Measurements from ENCODE around the gene VWC2L. TPM values are rescaled to one million over a fixed set of nuclear protein-coding genes. Genes with fewer than 3 reads are reported as not detected.

Gene VWC2L
- total RNA-seq, 1 donor: not detected

- no peaks in the 10 kb centered on the region for H4K20me1 ChIP-seq (ENCODE audit: insufficient read depth, low read length)
- no peak overlapping the region for H3K27ac ChIP-seq (ENCODE audit: low read depth, low read length)
- no peaks in the 10 kb centered on the region for H3K27me3 ChIP-seq (ENCODE audit: insufficient read depth, low read length)
- H3K4me2 ChIP-seq (ENCODE audit: insufficient read depth, low read length): no peak overlapping the region
- no peak overlapping the region for H2AFZ ChIP-seq (ENCODE audit: low read length)
- no peaks in the 10 kb centered on the region for H3K36me3 ChIP-seq (ENCODE audit: insufficient read depth, low read length)
- no peak for DNase-seq (ENCODE audit: insufficient read length, low spot score, missing footprints)
- no peak for TF ChIP-seq CTCF (IDR thresholded peaks at IDR 0.05; ENCODE audit: extremely low read depth, low read depth, low read length)
- no peaks in the 10 kb centered on the region for H3K79me2 ChIP-seq (ENCODE audit: insufficient read depth, low read length)
- no peak overlapping the region for H3K4me3 ChIP-seq (ENCODE audit: insufficient read depth, low read length)
- no peaks in the 10 kb centered on the region for H3K9me3 ChIP-seq (ENCODE audit: low read depth, low read length)
- H3K4me1 ChIP-seq (ENCODE audit: insufficient read depth, low read length): no peaks in the 10 kb centered on the region
These were observed 34.1 kb upstream of the VWC2L start for GRCh38 chr2:214376618-214377285.

GRCh38 chr2:214377286-214377624, 33.6 kb upstream of the VWC2L start:
- Histone ChIP-seq H3K27ac (ENCODE audit: low read depth, low read length) (no peak overlapping the region), H3K4me2 (ENCODE audit: insufficient read depth, low read length) (no peak overlapping the region), H3K36me3 (ENCODE audit: insufficient read depth, low read length) (no peaks in the 10 kb centered on the region), H4K20me1 (ENCODE audit: insufficient read depth, low read length) (no peaks in the 10 kb centered on the region), H3K4me3 (ENCODE audit: insufficient read depth, low read length) (no peak overlapping the region), H3K79me2 (ENCODE audit: insufficient read depth, low read length) (no peaks in the 10 kb centered on the region), H3K9me3 (ENCODE audit: low read depth, low read length) (no peaks in the 10 kb centered on the region), H3K4me1 (ENCODE audit: insufficient read depth, low read length) (no peaks in the 10 kb centered on the region), H2AFZ (ENCODE audit: low read length) (no peak overlapping the region), H3K27me3 (ENCODE audit: insufficient read depth, low read length) (no peaks in the 10 kb centered on the region)
- DNase-seq (ENCODE audit: insufficient read length, low spot score, missing footprints): no peak
- TF ChIP-seq CTCF (IDR thresholded peaks at IDR 0.05; ENCODE audit: extremely low read depth, low read depth, low read length): no peak

GRCh38 chr2:214378455-214379103, 32.3 kb upstream of the VWC2L start:
- Histone ChIP-seq H3K27ac (ENCODE audit: low read depth, low read length) (no peak overlapping the region), H3K27me3 (ENCODE audit: insufficient read depth, low read length) (no peaks in the 10 kb centered on the region), H4K20me1 (ENCODE audit: insufficient read depth, low read length) (no peaks in the 10 kb centered on the region), H3K4me2 (ENCODE audit: insufficient read depth, low read length) (no peak overlapping the region), H2AFZ (ENCODE audit: low read length) (no peak overlapping the region), H3K79me2 (ENCODE audit: insufficient read depth, low read length) (no peaks in the 10 kb centered on the region), H3K4me3 (ENCODE audit: insufficient read depth, low read length) (no peak overlapping the region), H3K4me1 (ENCODE audit: insufficient read depth, low read length) (no peaks in the 10 kb centered on the region), H3K36me3 (ENCODE audit: insufficient read depth, low read length) (no peaks in the 10 kb centered on the region), H3K9me3 (ENCODE audit: low read depth, low read length) (no peaks in the 10 kb centered on the region)
- DNase-seq (ENCODE audit: insufficient read length, low spot score, missing footprints): no peak
- TF ChIP-seq CTCF (IDR thresholded peaks at IDR 0.05; ENCODE audit: extremely low read depth, low read depth, low read length): no peak

GRCh38 chr2:214379227-214379626, 31.6 kb upstream of the VWC2L start:
- Histone ChIP-seq H3K9me3 (ENCODE audit: low read depth, low read length) (no peaks in the 10 kb centered on the region), H3K27ac (ENCODE audit: low read depth, low read length) (no peak overlapping the region), H3K27me3 (ENCODE audit: insufficient read depth, low read length) (no peaks in the 10 kb centered on the region), H2AFZ (ENCODE audit: low read length) (no peak overlapping the region), H3K36me3 (ENCODE audit: insufficient read depth, low read length) (no peaks in the 10 kb centered on the region), H3K79me2 (ENCODE audit: insufficient read depth, low read length) (no peaks in the 10 kb centered on the region), H4K20me1 (ENCODE audit: insufficient read depth, low read length) (no peaks in the 10 kb centered on the region), H3K4me1 (ENCODE audit: insufficient read depth, low read length) (no peaks in the 10 kb centered on the region), H3K4me3 (ENCODE audit: insufficient read depth, low read length) (no peak overlapping the region), H3K4me2 (ENCODE audit: insufficient read depth, low read length) (no peak overlapping the region)
- no peak for TF ChIP-seq CTCF (IDR thresholded peaks at IDR 0.05; ENCODE audit: extremely low read depth, low read depth, low read length)
- DNase-seq (ENCODE audit: insufficient read length, low spot score, missing footprints): no peak

Data from osteoblast (primary cell).